ENCODE data around the gene CNN2. TPM values are rescaled to one million over a fixed set of nuclear protein-coding genes. Genes with fewer than 3 reads are reported as not detected.
A peak's percentile ranks its signal among the peaks of the same experiment; 100 is the strongest.

Gene CNN2
- total and polyA plus RNA-seq, 2 experiments from 2014 or later, result 115 to 247 TPM

GRCh38 chr19:1086613-1087012, 60.2 kb downstream of the CNN2 start:
- no peaks in the 10 kb centered on the region for H3K79me2 ChIP-seq
- no peaks in the 10 kb centered on the region for H3K36me3 ChIP-seq (replicated peaks; ENCODE audit: insufficient read depth, low read depth)
- no peaks in the 10 kb centered on the region for H3K9me3 ChIP-seq (ENCODE audit: low read depth)
- H3K27ac ChIP-seq, result no peak overlapping the region
- H3K4me1 ChIP-seq (ENCODE audit: insufficient read depth), result peaks cover 3% of the 10 kb centered on the region
- no peak overlapping the region for H3K4me2 ChIP-seq
- H3K4me3 ChIP-seq, result no peak overlapping the region
- H3K27me3 ChIP-seq, result no peaks in the 10 kb centered on the region
- no peaks in the 10 kb centered on the region for H3K9me2 ChIP-seq (replicated peaks; ENCODE audit: insufficient read depth)
- TF ChIP-seq CTCF (IDR thresholded peaks at IDR 0.05; ENCODE audit: poor library complexity) (no peak), EZH2phosphoT487 (IDR thresholded peaks at IDR 0.05; ENCODE audit: low read depth, severe bottlenecking, unreplicated experiment) (no peak), EZH2 (IDR thresholded peaks at IDR 0.05; ENCODE audit: borderline replicate concordance) (no peak)
- H2AFZ ChIP-seq, result no peak overlapping the region
- H4K20me1 ChIP-seq (ENCODE audit: insufficient read depth, poor library complexity, severe bottlenecking), result no peaks in the 10 kb centered on the region
- 88% methylated on average over 20 of the region's 21 CpGs for WGBS (ENCODE audit: low lambda C conversion rate, missing lambda C conversion rate)
- DNase-seq (ENCODE audit: low spot score), result no peak

GRCh38 chr19:1087813-1088415, 61.5 kb downstream of the CNN2 start:
- H3K4me1 ChIP-seq (ENCODE audit: insufficient read depth), result no peaks in the 10 kb centered on the region
- H3K9me2 ChIP-seq (replicated peaks; ENCODE audit: insufficient read depth), result no peaks in the 10 kb centered on the region
- TF ChIP-seq EZH2 (IDR thresholded peaks at IDR 0.05; ENCODE audit: borderline replicate concordance) (no peak), EZH2phosphoT487 (IDR thresholded peaks at IDR 0.05; ENCODE audit: low read depth, severe bottlenecking, unreplicated experiment) (no peak), CTCF (IDR thresholded peaks at IDR 0.05; ENCODE audit: poor library complexity) (no peak)
- H4K20me1 ChIP-seq (ENCODE audit: insufficient read depth, poor library complexity, severe bottlenecking), result no peaks in the 10 kb centered on the region
- no peak overlapping the region for H2AFZ ChIP-seq
- 93% methylated on average over 27 of the region's 27 CpGs for WGBS (ENCODE audit: low lambda C conversion rate, missing lambda C conversion rate)
- H3K79me2 ChIP-seq, result peaks cover 12% of the 10 kb centered on the region
- H3K4me3 ChIP-seq, result no peak overlapping the region
- no peaks in the 10 kb centered on the region for H3K27me3 ChIP-seq
- H3K9me3 ChIP-seq (ENCODE audit: low read depth), result no peaks in the 10 kb centered on the region
- no peaks in the 10 kb centered on the region for H3K36me3 ChIP-seq (replicated peaks; ENCODE audit: insufficient read depth, low read depth)
- H3K4me2 ChIP-seq, result no peak overlapping the region
- no peak overlapping the region for H3K27ac ChIP-seq
- no peak for DNase-seq (ENCODE audit: low spot score)

- no peaks in the 10 kb centered on the region for H3K36me3 ChIP-seq (replicated peaks; ENCODE audit: insufficient read depth, low read depth)
- H3K4me2 ChIP-seq, result no peak overlapping the region
- H3K79me2 ChIP-seq, result peaks cover 18% of the 10 kb centered on the region
- TF ChIP-seq EZH2phosphoT487 (IDR thresholded peaks at IDR 0.05; ENCODE audit: low read depth, severe bottlenecking, unreplicated experiment) (no peak), CTCF (IDR thresholded peaks at IDR 0.05; ENCODE audit: poor library complexity) (no peak)
- peaks cover 2% of the 10 kb centered on the region for H4K20me1 ChIP-seq (ENCODE audit: insufficient read depth, poor library complexity, severe bottlenecking)
- no peak overlapping the region for H3K4me3 ChIP-seq
- DNase-seq (ENCODE audit: low spot score), result no peak
- no peaks in the 10 kb centered on the region for H3K9me2 ChIP-seq (replicated peaks; ENCODE audit: insufficient read depth)
- H3K27me3 ChIP-seq, result no peaks in the 10 kb centered on the region
- WGBS (ENCODE audit: low lambda C conversion rate, missing lambda C conversion rate), result 97% methylated on average over 23 of the region's 27 CpGs
- H2AFZ ChIP-seq, result no peak overlapping the region
- H3K9me3 ChIP-seq (ENCODE audit: low read depth), result no peaks in the 10 kb centered on the region
- H3K4me1 ChIP-seq (ENCODE audit: insufficient read depth), result peaks cover 1% of the 10 kb centered on the region
- no peak overlapping the region for H3K27ac ChIP-seq
These were observed 62.1 kb downstream of the CNN2 start for GRCh38 chr19:1088416-1089010.

Small RNAs within 50 kb of the gene (small RNA-seq; reads per million reads assigned to genes)
- 0.31 reads per million, percentile 8 among the genes with 10 or more reads in this experiment for gene RNU6-2

Other genes starting within 250 kb of the CNN2 start
- gene PTBP1, start 229.2 kb upstream of the CNN2 start, total RNA-seq, result 144 and 178 TPM in 2 replicates
- 204 and 219 TPM in 2 replicates for gene PTBP1, start 229.2 kb upstream of the CNN2 start, polyA plus RNA-seq
- gene PLPPR3, start 204.7 kb upstream of the CNN2 start, total RNA-seq, result 7.6 and 11.1 TPM in 2 replicates
- gene PLPPR3, start 204.7 kb upstream of the CNN2 start, polyA plus RNA-seq, result 11.4 and 11.7 TPM in 2 replicates
- not detected in 2 replicates for gene AZU1, start 198.8 kb upstream of the CNN2 start, total RNA-seq
- 0.94 TPM in 1 of 2 replicates, not detected in the other for gene AZU1, start 198.8 kb upstream of the CNN2 start, polyA plus RNA-seq
- not detected in 2 replicates for gene PRTN3, start 185.6 kb upstream of the CNN2 start, total RNA-seq
- gene PRTN3, start 185.6 kb upstream of the CNN2 start, polyA plus RNA-seq, result not detected in 2 replicates
- gene ELANE, start 174.3 kb upstream of the CNN2 start, total RNA-seq, result 0.83 and 1.2 TPM in 2 replicates
- gene ELANE, start 174.3 kb upstream of the CNN2 start, polyA plus RNA-seq, result 0.81 and 3.0 TPM in 2 replicates
- 3.3 and 9.0 TPM in 2 replicates for gene CFD, start 166.9 kb upstream of the CNN2 start, total RNA-seq
- 8.2 and 11.2 TPM in 2 replicates for gene CFD, start 166.9 kb upstream of the CNN2 start, polyA plus RNA-seq
- 24.4 and 32.1 TPM in 2 replicates for gene MED16, start 133.4 kb upstream of the CNN2 start, total RNA-seq
- gene MED16, start 133.4 kb upstream of the CNN2 start, polyA plus RNA-seq, result 80.9 and 111 TPM in 2 replicates
- gene RNU6-9, start 133.1 kb upstream of the CNN2 start, total RNA-seq, result not detected in 2 replicates
- gene RNU6-9, start 133.1 kb upstream of the CNN2 start, polyA plus RNA-seq, result not detected in 2 replicates
- gene R3HDM4, start 113.4 kb upstream of the CNN2 start, total RNA-seq, result 42.2 and 44.1 TPM in 2 replicates
- gene R3HDM4, start 113.4 kb upstream of the CNN2 start, polyA plus RNA-seq, result 86.6 and 88.2 TPM in 2 replicates
- 1.3 and 1.4 TPM in 2 replicates for gene KISS1R, start 109.3 kb upstream of the CNN2 start, total RNA-seq
- 2.1 and 4.2 TPM in 2 replicates for gene KISS1R, start 109.3 kb upstream of the CNN2 start, polyA plus RNA-seq
- gene ARID3A, start 100.6 kb upstream of the CNN2 start, total RNA-seq, result 95.9 and 122 TPM in 2 replicates
- gene ARID3A, start 100.6 kb upstream of the CNN2 start, polyA plus RNA-seq, result 180 and 203 TPM in 2 replicates
- 57.8 and 60.0 TPM in 2 replicates for gene WDR18, start 42.3 kb upstream of the CNN2 start, total RNA-seq
- 160 and 169 TPM in 2 replicates for gene WDR18, start 42.3 kb upstream of the CNN2 start, polyA plus RNA-seq
- 0.30 and 0.64 TPM in 2 replicates for gene GRIN3B, start 26.2 kb upstream of the CNN2 start, total RNA-seq
- 0.48 and 0.49 TPM in 2 replicates for gene GRIN3B, start 26.2 kb upstream of the CNN2 start, polyA plus RNA-seq
- 108 and 169 TPM in 2 replicates for gene TMEM259, start 5.5 kb upstream of the CNN2 start, total RNA-seq
- gene TMEM259, start 5.5 kb upstream of the CNN2 start, polyA plus RNA-seq, result 311 and 383 TPM in 2 replicates
- gene RNU6-2, start 5.1 kb upstream of the CNN2 start, total RNA-seq, result not detected in 2 replicates
- not detected in 2 replicates for gene RNU6-2, start 5.1 kb upstream of the CNN2 start, polyA plus RNA-seq
- 8.2 and 17.8 TPM in 2 replicates for gene ABCA7, start 13.5 kb downstream of the CNN2 start, total RNA-seq
- gene ABCA7, start 13.5 kb downstream of the CNN2 start, polyA plus RNA-seq, result 26.8 and 38.1 TPM in 2 replicates
- gene ARHGAP45, start 40.6 kb downstream of the CNN2 start, total RNA-seq, result 11.0 and 12.9 TPM in 2 replicates
- 16.0 and 18.3 TPM in 2 replicates for gene ARHGAP45, start 40.6 kb downstream of the CNN2 start, polyA plus RNA-seq
- gene POLR2E, start 68.8 kb downstream of the CNN2 start, total RNA-seq, result 126 and 170 TPM in 2 replicates
- gene POLR2E, start 68.8 kb downstream of the CNN2 start, polyA plus RNA-seq, result 326 and 328 TPM in 2 replicates
- 524 and 539 TPM in 2 replicates for gene GPX4, start 77.4 kb downstream of the CNN2 start, total RNA-seq
- gene GPX4, start 77.4 kb downstream of the CNN2 start, polyA plus RNA-seq, result 729 and 735 TPM in 2 replicates
- 15.2 and 15.6 TPM in 2 replicates for gene SBNO2, start 147.7 kb downstream of the CNN2 start, total RNA-seq
- gene SBNO2, start 147.7 kb downstream of the CNN2 start, polyA plus RNA-seq, result 12.7 and 16.2 TPM in 2 replicates
- gene STK11, start 179.2 kb downstream of the CNN2 start, total RNA-seq, result 48.9 and 53.3 TPM in 2 replicates
- 73.8 and 76.6 TPM in 2 replicates for gene STK11, start 179.2 kb downstream of the CNN2 start, polyA plus RNA-seq
- 1.1 and 4.2 TPM in 2 replicates for gene CBARP, start 211.4 kb downstream of the CNN2 start, total RNA-seq
- gene CBARP, start 211.4 kb downstream of the CNN2 start, polyA plus RNA-seq, result 7.1 and 10.7 TPM in 2 replicates
- 54.0 and 64.1 TPM in 2 replicates for gene ATP5F1D, start 215.1 kb downstream of the CNN2 start, total RNA-seq
- gene ATP5F1D, start 215.1 kb downstream of the CNN2 start, polyA plus RNA-seq, result 291 and 297 TPM in 2 replicates
- 28.7 and 30.1 TPM in 2 replicates for gene MIDN, start 222.0 kb downstream of the CNN2 start, total RNA-seq
- gene MIDN, start 222.0 kb downstream of the CNN2 start, polyA plus RNA-seq, result 94.6 and 98.4 TPM in 2 replicates
- 212 and 361 TPM in 2 replicates for gene CIRBP, start 242.7 kb downstream of the CNN2 start, total RNA-seq
- gene CIRBP, start 242.7 kb downstream of the CNN2 start, polyA plus RNA-seq, result 202 and 261 TPM in 2 replicates
- gene FAM174C, start 248.9 kb downstream of the CNN2 start, total RNA-seq, result 25.5 TPM in 2 replicates
- gene FAM174C, start 248.9 kb downstream of the CNN2 start, polyA plus RNA-seq, result 79.9 and 89.5 TPM in 2 replicates